MM.1S (cell line): ENCODE results near the gene SLC25A17.

Experiments used
- DNase-seq: peaks from one replicate; pipeline ENCODE4 v3.0.0-alpha.2; 2015
- H2AFZ ChIP-seq: fragments of 300-600 bp; sonication (generic); 2 replicates; pipeline ENCODE4 v1.6.0; 2016; ENCODE audit warnings: antibody characterized with exemption, low read length
- H3F3A ChIP-seq: fragments of 300-600 bp; sonication (generic); 2 replicates; pipeline ENCODE4 v1.6.1; 2016; ENCODE audit warnings: mild to moderate bottlenecking, antibody characterized with exemption, low read length, moderate library complexity, mixed read lengths; ENCODE audit not compliant: insufficient read depth
- H3K27ac ChIP-seq: fragments of 300-600 bp; sonication (generic); 2 replicates; pipeline ENCODE4 v1.5.1; 2016; ENCODE audit warnings: mild to moderate bottlenecking, low read length
- H3K27me3 ChIP-seq: fragments of 300-600 bp; sonication (generic); replicated peaks from 2 replicates; pipeline ENCODE4 v1.6.0; 2016; ENCODE audit warnings: low read length; ENCODE audit not compliant: insufficient read depth
- H3K36me3 ChIP-seq: fragments of 300-600 bp; sonication (generic); replicated peaks from 2 replicates; pipeline ENCODE4 v1.6.1; 2016; ENCODE audit warnings: mild to moderate bottlenecking, low read length, mixed read lengths; ENCODE audit not compliant: insufficient read depth
- H3K4me1 ChIP-seq: fragments of 300-600 bp; sonication (generic); 2 replicates; pipeline ENCODE4 v1.6.1; 2016; ENCODE audit warnings: low read length, mixed read lengths
- H3K4me2 ChIP-seq: fragments of 300-600 bp; sonication (generic); 2 replicates; pipeline ENCODE4 v1.6.0; 2016; ENCODE audit warnings: low read depth, low read length
- H3K4me3 ChIP-seq: fragments of 300-600 bp; sonication (generic); 2 replicates; pipeline ENCODE4 v1.5.1; 2016; ENCODE audit warnings: low read length, mixed read lengths
- H3K79me2 ChIP-seq: fragments of 300-600 bp; sonication (generic); 2 replicates; pipeline ENCODE4 v1.6.1; 2016; ENCODE audit warnings: mixed run types, low read length, mixed read lengths
- H3K9ac ChIP-seq: fragments of 300-600 bp; sonication (generic); 2 replicates; pipeline ENCODE4 v1.6.1; 2016; ENCODE audit warnings: low read length, mixed read lengths
- H3K9me2 ChIP-seq: fragments of 300-600 bp; sonication (generic); replicated peaks from 2 replicates; pipeline ENCODE4 v1.6.1; 2016; ENCODE audit warnings: mild to moderate bottlenecking, low read length, mixed read lengths; ENCODE audit not compliant: insufficient read depth
- H3K9me3 ChIP-seq: fragments of 300-600 bp; sonication (generic); replicated peaks from 2 replicates; pipeline ENCODE4 v1.6.1; 2016; ENCODE audit warnings: mild to moderate bottlenecking, low read length, mixed read lengths; ENCODE audit not compliant: insufficient read depth
- H4K20me1 ChIP-seq: fragments of 300-600 bp; sonication (generic); 2 replicates; pipeline ENCODE4 v1.6.1; 2016; ENCODE audit warnings: mild to moderate bottlenecking, low read length, moderate library complexity, mixed read lengths; ENCODE audit not compliant: insufficient read depth
- EZH2 ChIP-seq: fragments of 300-600 bp; sonication (generic); optimal IDR thresholded peaks from 2 replicates; pipeline ENCODE3; 2017; ENCODE audit warnings: low read depth, mild to moderate bottlenecking, antibody characterized with exemption, low read length, mixed read lengths
- EZH2phosphoT487 ChIP-seq: fragments of 300-600 bp; sonication (generic); IDR thresholded peaks from 2 replicates; pipeline ENCODE4 v1.6.1; 2018; ENCODE audit warnings: antibody characterized with exemption, low read length
- TF ChIP-seq, protein P1 (sequence below): fragments of 300-600 bp; sonication (generic); IDR thresholded peaks from 2 replicates; pipeline ENCODE4 v1.5.1; 2016; ENCODE audit warnings: antibody characterized with exemption, low read length, mixed read lengths

The SLC25A17 gene

DNA sequence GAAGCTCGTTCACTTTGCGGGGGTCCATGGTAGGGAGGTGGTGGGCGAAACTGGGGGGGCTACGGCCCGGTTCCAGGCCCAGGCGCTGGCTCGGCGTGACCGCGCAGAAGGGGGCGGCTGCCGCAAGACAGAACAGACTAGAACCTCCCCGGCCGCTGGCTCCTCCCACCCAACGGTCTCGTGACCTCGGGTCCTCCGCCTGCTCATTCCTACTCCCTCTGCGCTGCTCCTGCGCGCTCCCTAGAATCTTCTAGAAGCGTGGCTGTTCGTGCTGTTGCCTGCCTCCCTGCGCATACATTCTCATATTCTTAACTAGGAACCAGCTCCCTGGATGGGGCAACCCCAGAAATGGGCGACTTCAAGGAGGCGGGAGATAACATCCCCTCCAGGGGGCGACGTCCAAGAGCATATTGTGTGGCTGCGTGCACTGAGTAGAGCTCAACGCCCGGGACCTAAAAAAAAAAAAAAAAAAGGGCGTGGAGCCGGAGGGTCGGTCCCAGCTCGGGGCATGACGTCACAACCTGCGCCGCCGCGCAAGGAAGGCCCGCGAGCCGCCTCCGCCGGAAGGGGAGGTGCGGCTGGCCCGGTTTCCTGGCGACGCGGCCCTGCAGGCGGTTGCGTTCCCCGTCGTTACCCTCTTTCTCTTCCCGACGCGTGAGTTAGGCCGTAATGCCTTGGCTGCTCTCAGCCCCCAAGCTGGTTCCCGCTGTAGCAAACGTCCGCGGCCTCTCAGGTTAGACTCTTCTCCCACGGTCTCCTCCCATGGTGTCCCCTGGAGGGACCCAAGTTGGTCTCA lies 37.6 kb upstream of the SLC25A17 start, which contains the start of the genes ST13 and XPNPEP3:
Gene ST13 (minus strand): TSS at position 127 of the 796 bp plus-strand sequence. CDS start 99 bp downstream, at position 28.
Gene XPNPEP3 (plus strand): TSS at position 636 of the 796 bp plus-strand sequence. CDS start 34 bp downstream, at position 670.
- H3K27ac ChIP-seq, result peak within 1 kb of the TSS; percentile 95
- DNase-seq, result peak; percentile 97
- no peaks in the 10 kb centered on the region for H3K9me3 ChIP-seq
- H3K4me2 ChIP-seq, result peak within 1 kb of the TSS; percentile 85
- H3K9me2 ChIP-seq, result no peaks in the 10 kb centered on the region
- peak within 1 kb of the TSS; percentile 94 for H2AFZ ChIP-seq
- H3F3A ChIP-seq, result peaks cover 5% of the 10 kb centered on the region; the same call in 1 of the 2 replicates
- TF ChIP-seq EZH2, result no peak
- TF ChIP-seq, protein P1, sequence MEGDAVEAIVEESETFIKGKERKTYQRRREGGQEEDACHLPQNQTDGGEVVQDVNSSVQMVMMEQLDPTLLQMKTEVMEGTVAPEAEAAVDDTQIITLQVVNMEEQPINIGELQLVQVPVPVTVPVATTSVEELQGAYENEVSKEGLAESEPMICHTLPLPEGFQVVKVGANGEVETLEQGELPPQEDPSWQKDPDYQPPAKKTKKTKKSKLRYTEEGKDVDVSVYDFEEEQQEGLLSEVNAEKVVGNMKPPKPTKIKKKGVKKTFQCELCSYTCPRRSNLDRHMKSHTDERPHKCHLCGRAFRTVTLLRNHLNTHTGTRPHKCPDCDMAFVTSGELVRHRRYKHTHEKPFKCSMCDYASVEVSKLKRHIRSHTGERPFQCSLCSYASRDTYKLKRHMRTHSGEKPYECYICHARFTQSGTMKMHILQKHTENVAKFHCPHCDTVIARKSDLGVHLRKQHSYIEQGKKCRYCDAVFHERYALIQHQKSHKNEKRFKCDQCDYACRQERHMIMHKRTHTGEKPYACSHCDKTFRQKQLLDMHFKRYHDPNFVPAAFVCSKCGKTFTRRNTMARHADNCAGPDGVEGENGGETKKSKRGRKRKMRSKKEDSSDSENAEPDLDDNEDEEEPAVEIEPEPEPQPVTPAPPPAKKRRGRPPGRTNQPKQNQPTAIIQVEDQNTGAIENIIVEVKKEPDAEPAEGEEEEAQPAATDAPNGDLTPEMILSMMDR, result no peak
- TF ChIP-seq EZH2phosphoT487, result no peak
- no peaks in the 10 kb centered on the region for H3K27me3 ChIP-seq
- peaks cover 14% of the 10 kb centered on the region for H3K4me1 ChIP-seq
- peak within 1 kb of the TSS; percentile 100 for H3K4me3 ChIP-seq
- peak within 1 kb of the TSS; percentile 96 for H3K9ac ChIP-seq
- no peaks in the 10 kb centered on the region; the same call in 1 of the 2 replicates for H4K20me1 ChIP-seq
- peaks cover 82% of the 10 kb centered on the region for H3K79me2 ChIP-seq
- H3K36me3 ChIP-seq, result no peaks in the 10 kb centered on the region; the same call in 1 of the 2 replicates

GRCh38 chr22:40855979-40856512 lies 36.9 kb upstream of the SLC25A17 start:
- H3K9me2 ChIP-seq, result no peaks in the 10 kb centered on the region
- no peaks in the 10 kb centered on the region for H3K27me3 ChIP-seq
- TF ChIP-seq EZH2 (no peak), EZH2phosphoT487 (no peak)
- TF ChIP-seq, protein P1, result no peak
- peak overlapping the region; percentile 96 for H3K9ac ChIP-seq
- peak overlapping the region; percentile 100 for H3K4me3 ChIP-seq
- H3K9me3 ChIP-seq, result no peaks in the 10 kb centered on the region
- peak overlapping the region; percentile 95; the same call in 1 of the 2 replicates for H3K27ac ChIP-seq
- H3K4me1 ChIP-seq, result peaks cover 14% of the 10 kb centered on the region
- peaks cover 5% of the 10 kb centered on the region; the same call in 1 of the 2 replicates for H3F3A ChIP-seq
- DNase-seq, result peak; percentile 28
- H4K20me1 ChIP-seq, result no peaks in the 10 kb centered on the region; the same call in 1 of the 2 replicates
- peaks cover 2% of the 10 kb centered on the region; the same call in 1 of the 2 replicates for H3K36me3 ChIP-seq
- peak overlapping the region; percentile 85 for H3K4me2 ChIP-seq
- H3K79me2 ChIP-seq, result peaks cover 89% of the 10 kb centered on the region
- peak overlapping the region; percentile 16 for H2AFZ ChIP-seq

DNA sequence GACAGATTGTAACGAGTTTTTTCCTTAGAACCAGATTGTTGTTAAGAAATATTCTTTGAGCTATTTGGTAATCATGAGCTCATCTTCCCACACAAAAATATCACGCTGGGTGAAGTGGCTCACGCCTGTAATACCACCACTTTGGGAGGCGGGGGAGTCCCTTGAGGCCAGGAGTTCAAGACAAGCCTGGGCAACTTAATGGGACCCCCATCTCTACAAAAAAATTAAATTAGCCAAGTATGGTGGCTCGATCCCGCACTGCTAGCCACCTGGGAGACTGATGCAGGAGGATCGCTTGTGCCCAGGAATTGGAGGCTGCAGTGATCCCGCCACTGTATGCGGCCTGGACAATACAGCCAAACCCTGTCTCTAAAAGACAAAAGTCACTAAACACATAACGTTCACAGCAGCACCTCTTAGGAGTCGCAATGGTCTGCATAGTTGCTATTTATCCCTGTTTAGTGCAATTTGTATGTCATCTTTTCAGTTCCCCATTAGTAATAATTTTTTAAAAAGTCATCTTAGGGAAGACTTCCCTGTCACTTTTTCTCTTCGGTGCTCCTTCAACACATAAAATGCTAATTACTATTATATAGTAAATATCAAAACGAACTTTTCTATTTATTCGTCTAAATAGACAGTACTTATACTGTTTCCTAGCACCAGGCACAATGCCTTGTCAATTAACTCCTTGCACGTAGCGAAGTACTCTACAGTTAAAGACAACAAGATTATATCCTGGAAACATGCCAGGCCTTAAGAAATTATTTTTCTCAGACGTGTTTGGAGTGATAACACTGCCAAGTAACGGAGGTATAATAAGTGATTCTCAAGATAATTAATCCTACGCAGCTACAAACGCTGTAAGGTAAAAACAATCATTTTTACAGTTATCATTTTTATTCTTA lies 36.2 kb upstream of the SLC25A17 start:
- no peak overlapping the region for H3K27ac ChIP-seq
- H3K9me3 ChIP-seq, result no peaks in the 10 kb centered on the region
- peak overlapping the region; percentile 16 for H2AFZ ChIP-seq
- peaks cover 14% of the 10 kb centered on the region for H3K4me1 ChIP-seq
- TF ChIP-seq EZH2phosphoT487 (no peak), EZH2 (no peak)
- TF ChIP-seq, protein P1, result no peak
- peaks cover 5% of the 10 kb centered on the region; the same call in 1 of the 2 replicates for H3K36me3 ChIP-seq
- H3K9ac ChIP-seq, result peak overlapping the region; percentile 96
- no peaks in the 10 kb centered on the region; the same call in 1 of the 2 replicates for H4K20me1 ChIP-seq
- DNase-seq, result no peak
- H3K79me2 ChIP-seq, result peaks cover 93% of the 10 kb centered on the region
- H3K4me2 ChIP-seq, result peak overlapping the region; percentile 85
- peak overlapping the region; percentile 100 for H3K4me3 ChIP-seq
- H3K27me3 ChIP-seq, result no peaks in the 10 kb centered on the region
- H3K9me2 ChIP-seq, result no peaks in the 10 kb centered on the region
- peaks cover 5% of the 10 kb centered on the region; the same call in 1 of the 2 replicates for H3F3A ChIP-seq
